NCI-H2227 (cell line): ENCODE data around the gene AMD1.
"Not testable (repeated sequence)": the region's sequence is repeated elsewhere in the genome, so short reads cannot be mapped to it uniquely, and the experiment has no call there.

Experiments
- DNase-seq: peaks from one replicate; lab custom pipeline; 2025; ENCODE audit not compliant: unreplicated experiment; lab: John Stamatoyannopoulos, UW

AMD1 gene

GRCh38 chr6:110873981-110874879 lies at the start of gene AMD1:
TSS of gene AMD1 (plus strand) at chr6:110874785. CDS start at chr6:110875106, 321 bp downstream.
- peak; percentile 96 for DNase-seq

- DNase-seq: no peak
Observed at GRCh38 chr6:110826236-110827129, 48.1 kb upstream of the AMD1 start.

DNA sequence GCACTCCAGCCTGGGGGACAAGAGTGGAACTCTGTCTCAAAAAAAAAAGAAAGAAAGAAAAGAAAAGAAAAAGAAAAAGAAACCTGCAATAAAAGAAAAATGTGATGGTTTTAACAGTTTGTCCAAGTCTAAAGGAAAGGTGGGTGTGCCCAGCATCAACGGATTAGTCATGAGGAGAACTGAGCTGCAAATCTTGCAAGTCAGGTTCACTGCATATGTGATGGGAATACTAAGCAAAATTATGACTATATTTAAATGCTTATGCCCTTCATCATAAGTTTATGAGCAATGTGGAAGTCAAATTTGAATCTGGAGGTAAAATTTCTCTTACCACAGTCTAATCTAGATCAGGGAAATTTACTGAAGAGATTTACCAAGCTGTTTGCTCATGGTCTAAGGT lies 46.2 kb upstream of the AMD1 start:
- DNase-seq: no peak

- DNase-seq: no peak
Observed at GRCh38 chr6:110831405-110831804, 43.2 kb upstream of the AMD1 start.

GRCh38 chr6:110833831-110834230 lies 40.8 kb upstream of the AMD1 start:
- no peak for DNase-seq

- not testable (repeated sequence) for DNase-seq
Observed at GRCh38 chr6:110835751-110836150, 38.8 kb upstream of the AMD1 start.

DNA sequence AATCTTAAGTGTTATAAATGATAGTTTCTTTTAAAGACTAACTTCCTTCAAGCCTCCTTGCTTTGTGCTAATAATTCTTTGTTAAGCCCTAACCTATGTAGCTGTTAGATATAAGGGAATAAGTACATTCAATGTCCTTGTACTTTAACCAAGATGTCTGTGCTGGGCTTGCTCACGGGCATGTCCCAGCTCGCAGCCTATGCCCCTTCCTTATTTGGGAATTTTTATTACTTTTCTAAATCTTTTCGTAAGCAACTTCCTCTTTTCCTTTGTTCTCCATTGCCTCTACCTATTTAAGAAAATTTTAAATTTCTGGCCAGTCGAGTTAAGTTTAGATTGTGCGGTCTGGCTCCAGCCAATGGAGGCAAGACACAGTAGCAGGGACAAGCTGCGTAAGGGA lies 33.3 kb upstream of the AMD1 start:
- no peak for DNase-seq

DNA sequence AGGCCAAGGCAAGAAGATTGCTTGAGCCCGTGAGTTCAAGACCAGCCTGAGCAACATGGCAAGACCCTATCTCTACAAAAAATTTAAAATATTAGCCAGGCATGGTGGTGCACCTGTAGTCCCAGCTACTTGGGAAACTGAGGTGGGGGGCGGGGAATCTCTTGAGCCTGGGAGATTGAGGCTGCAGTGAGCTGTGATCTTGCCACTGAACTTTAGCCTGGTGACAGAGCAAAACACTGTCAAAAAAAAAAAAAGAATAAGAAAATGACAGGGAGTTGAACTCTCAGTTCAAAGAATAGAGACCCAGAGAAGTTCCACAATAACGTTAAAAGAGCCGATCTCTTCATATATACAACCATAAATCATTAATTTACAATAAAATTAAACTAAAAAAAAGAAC lies 24.8 kb upstream of the AMD1 start:
- DNase-seq: no peak

- no peak for DNase-seq
Observed at GRCh38 chr6:110852773-110853172, 21.8 kb upstream of the AMD1 start.

DNA sequence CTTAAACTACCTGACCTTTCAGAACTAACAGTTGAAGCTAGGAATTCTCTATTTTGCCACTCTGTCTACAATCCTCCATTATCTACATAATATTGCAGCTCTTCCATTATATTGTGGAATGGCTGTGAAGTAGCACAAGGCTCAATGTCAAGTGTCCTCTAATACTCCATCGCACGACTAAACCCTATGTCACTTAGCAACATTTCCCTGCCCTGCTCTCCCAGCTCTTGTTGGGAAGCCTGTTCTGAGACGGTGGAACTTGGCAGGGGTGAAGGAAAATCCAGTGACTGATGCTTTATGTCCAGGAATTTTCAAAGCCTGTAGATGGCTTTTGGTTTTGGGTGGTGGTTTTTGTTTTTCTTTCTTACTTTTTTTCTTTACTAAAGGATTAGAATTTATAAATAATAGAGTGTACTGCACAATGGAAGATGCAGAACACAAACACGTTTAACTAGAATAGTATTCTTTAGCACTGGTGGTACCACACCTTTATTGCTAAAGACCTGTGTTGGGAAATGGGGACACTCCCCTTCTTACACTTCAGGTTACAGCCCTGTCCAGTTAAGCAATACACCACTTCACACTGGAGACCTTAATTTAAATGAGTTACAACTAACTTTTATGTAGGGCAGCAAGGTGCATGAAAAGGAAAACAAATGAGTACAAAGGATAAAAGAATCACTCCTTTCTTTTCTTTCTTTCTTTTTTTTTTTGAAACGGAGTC lies 20.7 kb upstream of the AMD1 start:
- DNase-seq: peak; percentile 2

DNA sequence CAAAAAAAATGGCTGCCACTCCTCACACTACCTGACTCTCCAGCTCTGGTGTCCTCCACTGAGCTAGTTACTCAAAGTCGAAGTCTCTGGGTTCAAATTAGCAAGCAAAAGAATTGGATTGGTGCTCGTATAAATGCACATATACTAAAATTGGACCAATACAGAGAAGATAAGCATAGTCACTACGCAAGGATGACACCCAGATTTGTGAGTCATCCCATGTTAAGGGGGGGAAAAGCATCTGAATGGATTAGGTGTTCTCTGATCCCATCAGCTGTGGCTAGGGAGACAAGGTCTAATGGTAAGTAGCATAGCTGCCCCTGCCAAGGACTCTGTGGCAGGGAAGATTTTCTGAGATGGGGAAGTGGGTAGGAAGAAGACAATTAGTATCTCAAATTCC lies 18.3 kb upstream of the AMD1 start:
- DNase-seq: no peak

GRCh38 chr6:110858016-110858415 lies 16.6 kb upstream of the AMD1 start:
- DNase-seq: no peak

DNA sequence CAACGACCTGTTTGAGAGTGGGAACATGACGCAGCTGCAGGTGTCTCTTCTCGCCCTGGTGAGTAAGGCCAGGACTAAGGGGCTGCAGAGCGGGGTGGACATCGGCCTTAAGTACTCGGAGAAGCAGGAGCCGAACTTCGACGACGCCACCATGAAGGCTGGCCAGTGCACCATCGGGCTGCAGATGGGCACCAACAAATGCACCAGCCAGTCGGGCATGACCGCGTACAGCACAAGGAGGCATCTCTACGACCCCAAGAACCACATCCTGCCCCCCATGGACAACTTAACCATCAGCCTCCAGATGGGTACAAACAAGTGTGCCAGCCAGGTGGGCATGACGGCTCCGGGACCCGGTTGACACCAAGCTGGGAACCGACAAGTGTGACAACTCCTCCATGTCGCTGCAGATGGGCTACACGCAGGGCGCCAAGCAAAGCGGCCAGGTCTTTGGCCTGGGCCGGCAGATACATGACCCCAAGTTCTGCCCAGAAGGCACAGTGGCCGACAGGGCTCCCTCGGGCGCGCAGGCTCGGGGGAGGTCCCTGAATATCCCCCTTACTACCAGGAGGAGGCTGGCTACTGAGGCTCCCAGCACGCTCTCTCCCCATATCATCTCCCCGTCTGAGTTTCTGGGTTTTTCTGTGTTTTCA lies 15.9 kb upstream of the AMD1 start:
- DNase-seq: no peak

DNA sequence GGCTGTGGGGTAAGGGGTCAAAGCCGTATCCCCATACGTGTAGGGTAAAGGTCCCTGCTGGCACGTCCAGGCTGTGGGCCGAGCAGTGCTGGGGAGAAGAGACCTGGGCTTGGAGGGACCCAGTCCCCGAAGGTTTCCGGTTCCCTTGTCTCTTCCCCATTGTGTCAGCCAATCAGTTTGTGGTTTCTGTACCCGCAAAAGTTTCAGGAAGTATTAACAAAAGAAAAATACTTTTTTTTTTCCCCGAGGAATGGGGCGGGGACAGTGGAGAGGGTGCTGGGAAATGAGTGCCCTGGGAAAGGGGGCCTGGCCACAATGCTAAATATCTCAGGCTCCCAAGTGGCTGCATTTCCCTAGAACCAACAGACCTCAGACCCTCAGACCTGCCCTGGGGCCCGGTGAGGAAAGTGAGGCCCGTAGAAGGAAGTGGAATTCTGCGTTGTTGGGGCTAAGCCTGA lies 15.2 kb upstream of the AMD1 start:
- no peak for DNase-seq

DNA sequence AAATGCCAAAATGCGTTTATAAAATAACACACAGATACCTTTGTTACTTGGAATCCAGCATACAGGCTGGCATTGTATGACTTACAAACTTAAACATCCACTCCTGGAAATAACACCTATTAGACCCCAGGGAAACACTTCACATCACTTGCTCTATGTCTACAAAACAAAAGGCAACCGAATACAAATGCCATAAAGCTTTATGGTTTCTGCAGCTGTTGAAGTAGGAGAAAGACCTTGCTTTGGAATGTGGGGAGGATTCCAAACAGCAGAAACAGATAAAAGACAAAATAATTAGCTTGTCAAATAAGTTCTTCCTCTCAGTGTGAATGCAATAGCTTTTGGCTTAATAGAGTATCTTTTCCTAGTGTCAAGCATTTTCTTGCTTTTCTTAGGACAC lies 9.8 kb upstream of the AMD1 start:
- peak; percentile 2 for DNase-seq

DNA sequence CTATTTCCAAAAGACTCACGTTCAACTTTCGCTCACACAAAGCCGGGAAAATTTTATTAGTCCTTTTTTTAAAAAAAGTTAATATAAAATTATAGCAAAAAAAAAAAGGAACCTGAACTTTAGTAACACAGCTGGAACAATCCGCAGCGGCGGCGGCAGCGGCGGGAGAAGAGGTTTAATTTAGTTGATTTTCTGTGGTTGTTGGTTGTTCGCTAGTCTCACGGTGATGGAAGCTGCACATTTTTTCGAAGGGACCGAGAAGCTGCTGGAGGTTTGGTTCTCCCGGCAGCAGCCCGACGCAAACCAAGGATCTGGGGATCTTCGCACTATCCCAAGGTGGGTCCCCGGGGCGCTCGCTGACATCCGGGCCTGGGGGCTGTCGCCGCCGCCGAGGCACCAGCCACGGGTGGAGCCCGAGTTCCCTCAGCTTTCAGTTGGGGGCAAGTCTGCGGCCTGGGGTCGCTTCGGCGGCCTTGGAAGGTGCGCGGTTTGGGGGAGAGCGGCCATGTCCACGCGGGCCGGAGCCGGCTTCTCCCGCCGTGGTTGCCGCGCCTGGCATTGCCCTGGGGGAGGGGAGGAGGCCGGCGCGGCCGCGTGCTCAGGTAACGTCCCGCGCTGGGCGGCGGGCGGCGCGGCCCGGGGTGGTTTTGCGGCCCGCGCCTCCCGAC lies 429 bp downstream of the AMD1 start:
- peak; percentile 62 for DNase-seq

DNA sequence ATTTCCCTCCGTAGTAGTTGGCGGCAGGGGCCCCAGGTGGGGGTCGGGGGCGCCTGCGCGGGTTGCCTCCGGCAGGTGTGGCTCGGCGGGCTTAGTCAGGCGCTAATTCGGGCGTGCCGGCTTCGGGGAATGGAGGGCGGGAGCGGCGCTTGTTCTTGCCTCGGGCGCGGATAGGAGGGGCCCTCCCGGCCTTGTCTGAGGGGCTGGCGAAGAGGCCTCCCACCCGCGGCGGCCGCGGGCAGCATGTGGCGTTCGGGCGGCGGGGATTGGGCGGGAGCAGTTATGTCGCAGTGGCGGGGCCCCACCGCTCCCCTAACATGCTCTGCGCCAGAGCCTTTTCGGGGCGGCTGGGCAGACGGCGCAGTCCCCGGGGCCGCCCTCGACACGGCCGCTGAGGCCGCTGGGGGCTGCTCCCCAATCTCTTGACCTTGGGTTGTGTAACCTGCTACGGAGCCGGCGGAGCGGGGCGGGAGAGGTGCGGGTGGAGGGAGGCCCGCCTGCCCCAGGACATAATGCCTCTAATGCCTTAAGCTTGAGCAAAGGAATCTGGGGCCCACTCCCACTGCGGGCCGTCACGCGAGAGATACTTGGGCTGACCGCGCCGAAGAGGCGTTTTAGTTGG lies 1.1 kb downstream of the AMD1 start:
- peak; percentile 62 for DNase-seq

DNA sequence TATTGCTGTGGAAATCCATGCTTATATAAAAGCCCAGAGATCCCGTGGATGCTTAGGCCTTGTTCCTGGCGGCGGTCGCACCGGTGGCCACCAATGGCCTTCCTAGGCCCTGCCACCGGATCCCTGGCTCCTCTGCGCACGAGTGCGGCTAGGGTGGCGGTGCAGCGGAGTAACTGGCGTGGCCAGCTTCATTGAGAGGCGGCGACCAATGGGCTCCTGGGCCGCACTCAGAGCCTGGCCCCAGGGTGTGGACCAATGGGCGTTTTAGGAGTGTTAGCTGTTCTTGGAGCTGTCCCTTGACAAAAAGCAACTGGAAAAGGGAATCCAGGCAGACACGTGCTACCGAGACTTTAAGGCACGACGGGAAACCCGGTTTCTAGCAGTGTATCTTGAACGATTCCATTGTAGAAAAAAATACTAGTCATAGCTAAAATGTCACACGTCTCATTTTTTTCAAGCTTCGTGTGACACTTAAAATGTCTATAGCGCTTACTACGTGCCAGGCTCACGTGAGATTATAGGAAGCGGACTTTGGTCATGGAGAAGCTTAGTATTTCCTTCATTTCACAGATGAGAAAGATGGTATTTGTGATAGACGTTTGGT lies 1.7 kb downstream of the AMD1 start:
- DNase-seq: peak; percentile 79
